Vagina (tissue), 2 donors: ENCODE results near the gene LPXN.

Experiments
- CTCF ChIP-seq, 3 experiments: fragments of 450-650 bp in 2 of 3; fragments of 200-600 bp in 1 of 3; sonication (generic) in 1 of 3; IDR thresholded peaks; one replicate each; pipeline ENCODE4 v1.5.1; 2017 to 2019; ENCODE audit warnings: antibody characterized with exemption in 3 of 3, mild to moderate bottlenecking in 2 of 3, moderate library complexity in 2 of 3
- POLR2A ChIP-seq, 2 donors: fragments of 450-650 bp; IDR thresholded peaks; one replicate each; pipeline ENCODE4 v1.6.1; 2017; ENCODE audit warnings: antibody characterized with exemption in 2 of 2, mild to moderate bottlenecking in 2 of 2, moderate library complexity in 2 of 2

GRCh38 chr11:58508814-58509213 lies 66.8 kb downstream of the LPXN start:
- TF ChIP-seq POLR2A (IDR thresholded peaks at IDR 0.05), result no peak
- no peak for TF ChIP-seq CTCF (IDR thresholded peaks at IDR 0.05)
